Measurements from ENCODE around the gene STPG4.
"Not testable (repeated sequence)": the region's sequence is repeated elsewhere in the genome, so short reads cannot be mapped to it uniquely, and the experiment has no call there.

Gene STPG4

DNA sequence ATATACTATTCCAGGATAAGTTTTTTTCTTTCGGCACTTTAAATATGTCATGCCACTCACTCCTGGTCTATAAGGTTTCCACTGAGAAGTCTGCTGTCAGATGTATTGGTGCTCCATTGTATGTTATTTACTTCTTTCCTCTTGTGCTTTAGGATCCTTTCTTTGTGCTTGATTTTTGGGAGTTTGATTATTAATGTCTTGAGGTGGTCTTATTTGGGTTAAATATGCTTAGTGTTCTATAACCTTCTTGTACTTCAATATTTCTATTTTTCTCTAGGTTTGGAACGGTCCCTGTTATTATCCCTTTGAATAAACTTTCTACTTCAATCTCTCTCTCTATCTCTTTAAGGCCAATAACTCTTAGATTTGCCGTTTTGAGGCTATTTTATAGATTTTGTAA is 28.3 kb downstream of the STPG4 start:
- no peak for FAIRE-seq

GRCh38 chr2:47124740-47125139 is 30.4 kb downstream of the STPG4 start:
- FAIRE-seq: not testable (repeated sequence)

GRCh38 chr2:47120424-47120823 is 34.7 kb downstream of the STPG4 start:
- FAIRE-seq: not testable (repeated sequence)

DNA sequence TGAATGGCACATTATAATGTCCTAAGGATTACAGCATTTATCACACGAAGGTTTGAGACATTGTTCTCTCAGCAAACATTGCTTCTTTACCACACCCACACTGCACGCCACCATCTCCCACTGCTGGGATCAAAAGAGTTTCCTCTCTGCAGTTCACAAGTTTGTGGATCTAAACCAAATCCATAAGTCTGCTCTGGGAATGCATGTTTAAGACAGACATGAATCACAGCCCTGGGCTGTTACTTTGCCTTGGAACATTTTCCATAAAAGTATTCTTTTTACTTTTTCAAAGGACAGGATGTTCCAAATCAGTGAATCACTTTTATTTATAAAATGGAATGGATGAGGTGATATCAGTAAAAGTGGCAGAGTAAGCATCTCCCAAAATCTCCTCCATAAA is 36.1 kb downstream of the STPG4 start:
- FAIRE-seq: no peak

DNA sequence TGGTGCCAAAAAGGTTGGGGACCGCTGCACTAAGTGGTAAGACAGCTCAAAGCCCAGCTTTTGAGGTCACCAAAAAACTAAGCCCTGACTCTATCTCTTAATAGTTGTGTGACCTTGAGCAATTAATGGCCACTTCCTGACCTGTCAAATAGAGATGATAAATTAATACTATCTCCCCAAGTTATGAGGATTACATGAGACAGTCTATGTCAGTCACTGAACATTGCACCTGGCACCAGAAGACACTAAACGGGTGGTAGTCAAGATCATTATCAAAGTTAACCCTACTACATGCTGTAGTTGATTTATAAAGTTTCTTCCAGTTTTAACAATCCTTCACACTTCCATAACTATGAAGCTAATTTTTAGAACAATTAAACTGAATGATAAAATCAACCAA is 36.5 kb downstream of the STPG4 start:
- no peak for FAIRE-seq

GRCh38 chr2:47112665-47113435 is 42.3 kb downstream of the STPG4 start:
- FAIRE-seq: no peak

DNA sequence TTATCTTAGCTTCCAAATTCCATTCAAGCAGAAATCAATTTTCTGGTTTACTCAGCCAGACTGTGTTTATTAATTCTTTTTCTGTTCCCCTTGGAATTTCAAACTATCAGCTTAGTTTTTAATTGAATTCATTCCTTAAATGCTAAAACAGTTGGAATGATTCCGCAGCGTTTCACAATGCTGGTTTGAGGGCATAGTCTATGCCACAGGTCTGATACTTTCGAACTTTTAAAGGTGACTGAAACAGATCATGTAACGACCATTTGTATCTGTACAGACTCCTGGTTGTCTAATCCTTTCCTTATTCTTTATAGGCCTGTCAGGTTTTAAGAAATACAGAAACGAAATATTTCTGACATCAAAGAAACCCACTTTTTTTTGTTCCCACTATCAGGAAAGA is 45.4 kb downstream of the STPG4 start:
- FAIRE-seq: no peak

- no peak for FAIRE-seq
Observed at GRCh38 chr2:47109007-47109375, 46.1 kb downstream of the STPG4 start.

DNA sequence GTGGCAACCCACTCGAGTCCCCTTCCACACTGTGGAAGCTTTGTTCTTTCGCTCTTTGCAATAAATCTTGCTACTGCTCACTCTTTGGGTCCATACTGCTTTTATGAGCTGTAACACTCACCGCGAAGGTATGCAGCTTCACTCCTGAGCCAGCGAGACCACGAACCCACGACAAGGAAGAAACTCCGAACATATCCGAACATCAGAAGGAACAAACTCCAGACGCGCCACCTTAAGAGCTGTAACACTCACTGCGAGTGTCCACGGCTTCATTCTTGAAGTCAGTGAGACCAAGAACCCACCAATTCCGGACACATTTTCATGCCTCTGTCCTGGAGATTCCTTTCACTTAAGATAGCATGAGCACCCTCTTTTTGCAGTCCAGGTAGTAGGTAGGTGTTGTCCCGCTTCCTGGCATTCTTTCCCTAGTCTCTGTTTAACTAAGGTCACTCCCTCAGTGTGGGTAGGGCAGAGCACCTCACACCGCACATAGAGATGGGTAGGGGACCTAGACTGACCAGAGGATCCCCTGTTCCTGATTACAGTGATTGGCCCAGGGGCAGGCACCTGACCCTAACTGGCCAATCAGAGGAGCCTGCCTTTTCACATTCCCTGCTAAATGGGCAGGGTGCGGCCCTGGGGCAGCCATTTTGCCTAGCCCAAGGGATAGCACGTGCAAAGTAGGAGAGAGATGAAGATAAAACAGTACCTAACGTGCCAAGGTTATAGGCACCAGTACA is 46.7 kb downstream of the STPG4 start:
- FAIRE-seq: not testable (repeated sequence)

- FAIRE-seq: not testable (repeated sequence)
Observed at GRCh38 chr2:47107201-47107600, 47.9 kb downstream of the STPG4 start.

- FAIRE-seq: not testable (repeated sequence)
Observed at GRCh38 chr2:47106231-47106630, 48.9 kb downstream of the STPG4 start.

GRCh38 chr2:47099712-47100111 is 55.4 kb downstream of the STPG4 start:
- FAIRE-seq: not testable (repeated sequence)

DNA sequence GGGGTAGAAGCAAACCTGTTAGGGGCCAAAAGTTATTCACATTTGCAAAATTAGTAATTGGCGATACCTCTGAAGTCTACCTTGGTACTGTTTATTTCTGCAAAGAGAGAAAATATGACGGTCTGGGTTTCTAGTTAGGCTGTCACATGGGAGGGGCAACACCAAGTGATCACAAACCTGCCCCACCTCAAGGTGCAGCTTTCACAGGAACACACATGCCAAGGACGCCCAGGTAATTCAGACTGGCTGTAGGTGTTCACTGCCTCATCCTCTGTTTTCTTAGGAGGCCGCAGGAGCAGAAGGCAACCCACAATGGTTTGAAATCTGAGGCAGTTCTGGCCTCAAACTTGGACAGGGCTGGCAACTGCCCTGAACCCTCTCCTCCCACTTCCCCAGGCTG is 56.2 kb downstream of the STPG4 start:
- no peak for FAIRE-seq

DNA sequence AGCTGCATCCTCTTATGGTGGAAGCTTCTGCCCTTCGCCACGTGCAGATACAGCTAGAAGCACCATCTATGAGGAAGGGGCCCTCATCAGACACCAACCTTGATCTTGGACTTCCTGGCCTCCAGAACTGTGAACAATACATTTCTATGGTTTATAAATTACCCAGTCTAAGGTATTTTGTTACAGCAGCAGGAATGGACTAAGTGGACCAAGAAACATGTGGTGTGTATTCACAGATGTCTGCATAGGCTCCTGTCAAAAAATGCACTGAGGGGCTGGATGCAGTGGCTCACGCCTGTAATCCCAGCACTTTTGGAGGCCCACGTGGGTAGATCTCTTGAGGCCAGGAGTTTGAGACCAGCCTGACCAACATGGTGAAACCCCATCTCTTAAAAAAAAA is 57.5 kb downstream of the STPG4 start:
- FAIRE-seq: no peak

GRCh38 chr2:47096451-47096850 is 58.7 kb downstream of the STPG4 start:
- FAIRE-seq: no peak

GRCh38 chr2:47095349-47096020 is 59.6 kb downstream of the STPG4 start:
- FAIRE-seq: no peak

GRCh38 chr2:47094511-47095142 is 60.5 kb downstream of the STPG4 start:
- no peak for FAIRE-seq

DNA sequence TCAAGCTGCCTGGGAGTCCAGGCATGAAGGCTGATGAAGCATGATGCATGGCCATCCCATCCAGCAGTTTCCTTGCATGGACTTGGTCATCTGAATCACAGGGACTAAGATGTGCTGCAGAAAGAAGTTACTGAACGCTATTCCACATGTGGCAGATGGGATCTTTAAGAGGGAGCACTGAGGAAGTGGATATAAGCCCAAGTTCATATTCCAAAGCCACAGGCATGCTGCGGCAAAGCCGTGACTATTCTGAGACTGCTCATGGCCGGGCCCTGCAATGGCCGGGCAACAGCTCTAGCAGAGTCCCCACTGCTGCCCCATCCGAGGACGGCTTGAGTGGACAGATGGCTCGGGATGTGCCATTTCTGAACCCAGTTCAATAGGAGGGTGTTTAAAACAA is 61.5 kb downstream of the STPG4 start:
- no peak for FAIRE-seq

DNA sequence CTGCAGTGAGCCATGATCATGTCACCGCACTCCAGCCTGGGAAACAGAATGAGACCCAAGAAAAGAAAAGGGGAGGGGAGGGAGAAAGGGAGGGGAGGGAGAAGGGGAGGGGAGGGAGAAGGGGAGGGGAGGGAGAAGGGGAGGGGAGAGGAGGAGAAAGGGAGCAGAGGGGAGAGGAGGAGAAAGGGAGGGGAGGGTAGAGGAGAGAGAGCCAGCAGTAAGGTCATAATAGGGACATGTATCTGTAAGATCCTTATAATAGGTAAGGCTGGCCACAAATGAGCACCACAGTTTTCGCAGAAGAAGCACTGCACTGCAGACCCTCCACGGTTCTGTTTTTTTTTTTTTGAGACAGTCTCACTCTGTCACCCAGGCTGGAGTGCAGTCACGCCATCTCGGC is 62.6 kb downstream of the STPG4 start:
- FAIRE-seq: no peak

- FAIRE-seq: no peak
Observed at GRCh38 chr2:47091118-47091517, 64.0 kb downstream of the STPG4 start.

DNA sequence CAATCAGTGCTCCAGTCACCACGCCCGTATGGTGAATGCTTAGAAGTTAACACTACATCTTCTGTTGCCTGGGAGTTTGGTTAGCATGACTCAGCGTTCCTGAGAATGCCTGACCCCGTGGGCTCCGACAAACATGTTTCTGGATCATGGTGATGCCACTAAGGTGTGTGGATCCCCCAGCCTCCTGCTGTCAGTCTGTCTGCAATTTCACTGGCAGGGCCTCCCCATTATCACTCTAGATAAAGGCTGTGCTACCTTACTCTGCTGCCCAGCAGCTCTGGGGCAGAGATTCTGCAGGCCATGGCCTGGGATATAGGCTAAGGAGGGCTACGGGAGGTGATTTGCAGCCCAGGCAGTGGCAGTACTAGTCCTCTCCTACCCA is 66.0 kb downstream of the STPG4 start:
- FAIRE-seq: no peak

DNA sequence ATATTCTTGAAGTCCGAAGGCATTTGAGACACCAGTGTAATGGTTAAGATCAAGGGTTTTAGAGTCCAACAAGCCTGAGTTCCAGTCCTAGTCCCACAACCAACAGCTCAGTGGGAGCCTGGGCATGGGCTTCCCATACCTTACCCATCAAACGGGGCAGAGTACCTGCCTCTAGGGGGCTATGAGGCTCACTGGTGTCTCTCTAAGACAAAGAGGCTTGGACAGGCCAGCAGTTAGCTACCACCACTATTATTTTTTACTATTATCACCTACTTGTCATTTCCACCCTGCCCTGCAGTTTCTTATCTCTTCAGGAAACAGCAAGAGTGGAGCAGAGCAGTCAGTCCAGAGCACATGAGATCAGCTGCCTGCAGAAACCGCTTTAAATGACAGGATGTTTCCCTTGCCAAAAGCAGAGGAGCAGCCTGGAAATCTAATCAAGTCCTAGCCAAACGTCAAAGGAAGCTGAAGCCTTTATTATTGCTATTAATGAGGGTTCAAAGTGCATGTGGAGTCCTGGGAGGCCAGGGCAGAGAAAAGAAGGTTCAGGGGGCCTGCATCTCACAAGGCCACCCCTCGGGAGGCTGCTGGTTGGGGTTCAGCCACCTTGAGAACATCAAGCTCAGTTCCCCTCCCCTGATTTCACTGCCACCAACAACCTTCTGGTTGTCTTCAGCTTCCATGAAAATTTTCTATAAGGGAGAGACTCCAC is 66.6 kb downstream of the STPG4 start:
- no peak for FAIRE-seq

DNA sequence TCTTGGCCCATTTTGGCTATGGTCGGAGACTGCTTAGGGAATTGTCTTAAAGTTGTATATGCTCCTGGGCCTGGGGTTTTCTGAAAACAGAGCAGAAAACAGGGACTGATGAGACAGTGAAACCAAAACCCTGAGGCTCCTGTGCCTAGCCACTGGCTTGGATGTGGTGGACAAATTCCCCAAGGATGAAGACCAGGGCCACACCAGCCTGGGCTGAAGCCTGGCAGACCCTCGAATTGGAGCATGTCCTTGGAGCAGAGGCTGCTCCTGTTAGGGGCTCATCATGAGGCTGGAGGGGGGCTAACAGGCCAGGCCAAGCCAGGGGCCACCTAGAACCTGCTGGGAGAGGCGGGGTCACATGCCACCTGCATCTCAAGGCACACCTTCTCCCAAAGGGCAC is 68.1 kb downstream of the STPG4 start:
- no peak for FAIRE-seq

Measured in colon (tissue), 2 donors.